Upper lobe of right lung (tissue), 1 donor: ENCODE data around the gene GLI2. TPM values are rescaled to one million over a fixed set of nuclear protein-coding genes. Genes with fewer than 3 reads are reported as not detected.

ENCODE experiments used
- ATAC-seq: fragments of 200-7000 bp; cut with Tn5 transposase; one replicate; pipeline ENCODE4 v1.9.1; 2020; ENCODE audit warnings: mild to moderate bottlenecking, moderate library complexity
- DNase-seq: peaks from one replicate; pipeline ENCODE4 v3.0.0-alpha.2; 2020
- H3K27ac ChIP-seq: fragments of 200-600 bp; one replicate; pipeline ENCODE4 v1.8.0; 2022
- H3K27me3 ChIP-seq: fragments of 200-600 bp; one replicate; pipeline ENCODE4 v1.8.0; 2022; ENCODE audit warnings: mild to moderate bottlenecking
- H3K36me3 ChIP-seq: fragments of 200-600 bp; one replicate; pipeline ENCODE4 v1.8.0; 2022
- H3K4me1 ChIP-seq: fragments of 200-600 bp; one replicate; pipeline ENCODE4 v1.8.0; 2022
- H3K4me3 ChIP-seq: fragments of 200-600 bp; one replicate; pipeline ENCODE4 v1.8.0; 2022; ENCODE audit warnings: mild to moderate bottlenecking
- H3K9me3 ChIP-seq: fragments of 200-600 bp; one replicate; pipeline ENCODE4 v1.8.0; 2022
- intact Hi-C: fragments of 100-400 bp; cut with DNase I; formaldehyde crosslinking; loops from one replicate; pipeline ENCODE4 v1.11.0; 2022
- total RNA-seq: library from RNA; stranded (reverse); fragmentation: NEBNext Ultra II Directional; extraction: Animal tissue kit (Norgen Biotek cat#: 25700); gene quantifications from one replicate; pipeline ENCODE4 v1.2.1, GENCODE V29; 2021
- TF ChIP-seq, protein P1 (sequence below): fragments of 200-600 bp; IDR thresholded peaks from one replicate; pipeline ENCODE4 v1.8.0; 2022; ENCODE audit warnings: antibody characterized with exemption
- donor health status: DM: no; HTN: yes; CAD: no; lungs with severe emphysema.

GLI2 gene
- total RNA-seq, 1 donor from 2014 or later = 4.7 TPM

DNA sequence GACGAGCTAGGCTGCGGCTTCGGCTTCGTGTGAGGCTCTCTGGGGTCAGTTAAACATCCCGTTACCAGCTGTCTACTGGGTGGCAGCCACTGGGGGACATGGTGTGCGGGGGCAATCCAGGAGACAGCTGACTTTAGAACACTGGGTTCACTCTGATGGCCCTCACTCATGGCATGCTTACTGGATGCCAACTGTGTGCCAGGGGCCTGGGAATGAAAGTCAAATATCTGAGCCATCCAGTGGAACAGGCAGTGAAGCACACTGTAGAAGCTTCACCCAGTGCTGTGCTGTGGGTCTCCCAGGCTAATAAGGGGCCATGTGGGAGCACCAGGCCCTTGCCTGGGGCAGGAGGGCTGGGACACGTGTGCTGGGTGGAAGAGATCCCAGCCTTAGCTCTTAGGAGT lies 48.3 kb downstream of the GLI2 start:
- intact Hi-C loops = no loop called here
- no peak for ATAC-seq

More for the DNA sequence above, 48.3 kb downstream of the GLI2 start:
- DNase-seq = no peak
- Histone ChIP-seq H3K36me3 (no peaks in the 10 kb centered on the region), H3K4me1 (peaks cover 5% of the 10 kb centered on the region), H3K27ac (no peak overlapping the region), H3K27me3 (no peaks in the 10 kb centered on the region), H3K4me3 (no peak overlapping the region), H3K9me3 (no peaks in the 10 kb centered on the region)
- TF ChIP-seq, protein P1, sequence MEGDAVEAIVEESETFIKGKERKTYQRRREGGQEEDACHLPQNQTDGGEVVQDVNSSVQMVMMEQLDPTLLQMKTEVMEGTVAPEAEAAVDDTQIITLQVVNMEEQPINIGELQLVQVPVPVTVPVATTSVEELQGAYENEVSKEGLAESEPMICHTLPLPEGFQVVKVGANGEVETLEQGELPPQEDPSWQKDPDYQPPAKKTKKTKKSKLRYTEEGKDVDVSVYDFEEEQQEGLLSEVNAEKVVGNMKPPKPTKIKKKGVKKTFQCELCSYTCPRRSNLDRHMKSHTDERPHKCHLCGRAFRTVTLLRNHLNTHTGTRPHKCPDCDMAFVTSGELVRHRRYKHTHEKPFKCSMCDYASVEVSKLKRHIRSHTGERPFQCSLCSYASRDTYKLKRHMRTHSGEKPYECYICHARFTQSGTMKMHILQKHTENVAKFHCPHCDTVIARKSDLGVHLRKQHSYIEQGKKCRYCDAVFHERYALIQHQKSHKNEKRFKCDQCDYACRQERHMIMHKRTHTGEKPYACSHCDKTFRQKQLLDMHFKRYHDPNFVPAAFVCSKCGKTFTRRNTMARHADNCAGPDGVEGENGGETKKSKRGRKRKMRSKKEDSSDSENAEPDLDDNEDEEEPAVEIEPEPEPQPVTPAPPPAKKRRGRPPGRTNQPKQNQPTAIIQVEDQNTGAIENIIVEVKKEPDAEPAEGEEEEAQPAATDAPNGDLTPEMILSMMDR = no peak
